Liver (tissue), 9 donors: Measurements from ENCODE around the gene MMRN1. TPM values are rescaled to one million over a fixed set of nuclear protein-coding genes. Genes with fewer than 3 reads are reported as not detected.

Experiments
- DNase-seq: peaks from one replicate; pipeline ENCODE4 v3.0.0-alpha.2; 2017; ENCODE audit warnings: low spot score
- H3K27ac ChIP-seq, 2 donors: one replicate each; pipeline ENCODE4 v1.7.0; 2013; ENCODE audit warnings: inconsistent platforms in 2 of 2, low read length in 2 of 2, control low read depth in 1 of 2, low read depth in 1 of 2, mild to moderate bottlenecking in 1 of 2
- H3K27me3 ChIP-seq, 4 donors: one replicate each; pipeline versions ENCODE4 v1.6.1 to v1.7.0; 2013; ENCODE audit warnings: low read length in 3 of 4, inconsistent platforms in 1 of 4, mild to moderate bottlenecking in 1 of 4, moderate library complexity in 1 of 4; ENCODE audit not compliant: control insufficient read depth in 4 of 4, insufficient read depth in 4 of 4
- H3K36me3 ChIP-seq, 4 donors: one replicate each; pipeline versions ENCODE4 v1.6.1 to v1.7.0; 2013; ENCODE audit warnings: low read length in 3 of 4, mild to moderate bottlenecking in 3 of 4, low read depth in 1 of 4, moderate library complexity in 1 of 4; ENCODE audit not compliant: control insufficient read depth in 4 of 4, insufficient read depth in 3 of 4
- H3K4me1 ChIP-seq, 4 donors: one replicate each; pipeline versions ENCODE4 v1.6.1 to v1.7.0; 2013; ENCODE audit warnings: low read length in 3 of 4, mild to moderate bottlenecking in 3 of 4, moderate library complexity in 1 of 4; ENCODE audit not compliant: control insufficient read depth in 4 of 4, insufficient read depth in 4 of 4
- H3K4me3 ChIP-seq, 3 donors: one replicate each; pipeline versions ENCODE4 v1.6.1 to v1.7.0; 2013; ENCODE audit warnings: low read length in 3 of 3, control low read depth in 1 of 3, low read depth in 1 of 3, mild to moderate bottlenecking in 1 of 3
- H3K9ac ChIP-seq, 2 donors: one replicate each; pipeline ENCODE4 v1.7.0; 2013; ENCODE audit warnings: low read length in 2 of 2, mild to moderate bottlenecking in 2 of 2, moderate library complexity in 2 of 2, control low read depth in 1 of 2, low read depth in 1 of 2
- H3K9me3 ChIP-seq, 4 donors: one replicate each; pipeline versions ENCODE4 v1.6.1 to v1.7.0; 2013; ENCODE audit warnings: low read length in 3 of 4; ENCODE audit not compliant: control insufficient read depth in 4 of 4
- ATF3 ChIP-seq: IDR thresholded peaks from 2 replicates; pipeline ENCODE4 v1.6.1; 2016; ENCODE audit warnings: antibody characterized with exemption
- EGR1 ChIP-seq, 2 donors: IDR thresholded peaks; 2 replicates each; pipeline ENCODE4 v1.6.1; 2016 to 2018; ENCODE audit warnings: antibody characterized with exemption in 2 of 2, low read depth in 2 of 2
- FOXA1 ChIP-seq: IDR thresholded peaks from 2 replicates; pipeline ENCODE4 v1.6.1; 2016; ENCODE audit warnings: antibody characterized with exemption
- FOXA2 ChIP-seq: IDR thresholded peaks from 2 replicates; pipeline ENCODE4 v1.6.1; 2016; ENCODE audit warnings: antibody characterized with exemption
- GABPA ChIP-seq, 2 donors: IDR thresholded peaks in 1 of 2; conservative IDR thresholded peaks in 1 of 2; 2 replicates each; pipeline ENCODE4 v1.6.1; 2016; ENCODE audit warnings: antibody characterized with exemption in 2 of 2, mild to moderate bottlenecking in 1 of 2, moderate library complexity in 1 of 2
- HNF4A ChIP-seq, 2 donors: conservative IDR thresholded peaks; 2 replicates each; pipeline ENCODE4 v1.6.1; 2016; ENCODE audit warnings: antibody characterized with exemption in 2 of 2, mild to moderate bottlenecking in 2 of 2
- HNF4G ChIP-seq: IDR thresholded peaks from 2 replicates; pipeline ENCODE4 v1.6.1; 2016; ENCODE audit warnings: antibody characterized with exemption
- JUND ChIP-seq, 2 donors: IDR thresholded peaks; 2 replicates each; pipeline ENCODE4 v1.6.1; 2016; ENCODE audit warnings: antibody characterized with exemption in 2 of 2
- MAX ChIP-seq: IDR thresholded peaks from 2 replicates; pipeline ENCODE4 v1.6.1; 2016; ENCODE audit warnings: antibody characterized with exemption
- NR2F2 ChIP-seq: IDR thresholded peaks from 2 replicates; pipeline ENCODE4 v1.6.1; 2016; ENCODE audit warnings: antibody characterized with exemption
- RAD21 ChIP-seq, 2 donors: IDR thresholded peaks; 2 replicates each; pipeline ENCODE4 v1.6.1; 2016; ENCODE audit warnings: antibody characterized with exemption in 2 of 2, mild to moderate bottlenecking in 2 of 2
- RXRA ChIP-seq, 2 donors: IDR thresholded peaks; 2 replicates each; pipeline ENCODE4 v1.6.1; 2017 to 2018; ENCODE audit warnings: antibody characterized with exemption in 2 of 2, mild to moderate bottlenecking in 1 of 2
- SP1 ChIP-seq: IDR thresholded peaks from 2 replicates; pipeline ENCODE4 v1.6.1; 2018; ENCODE audit warnings: antibody characterized with exemption, mild to moderate bottlenecking
- TAF1 ChIP-seq: conservative IDR thresholded peaks from 2 replicates; pipeline ENCODE4 v1.6.1; 2016; ENCODE audit warnings: antibody characterized with exemption, mild to moderate bottlenecking
- YY1 ChIP-seq: IDR thresholded peaks from 2 replicates; pipeline ENCODE4 v1.6.1; 2016; ENCODE audit warnings: antibody characterized with exemption, mild to moderate bottlenecking
- WGBS: extraction: QIAGEN DNeasy Blood & Tissue Kit; methylation state at CpG from one replicate; pipeline ENCODE4 v1.1.7; 2013; 5-methylcytosine and 5-hydroxymethylcytosine counted together
- polyA plus RNA-seq, 2 donors: library from polyadenylated mRNA; stranded (reverse) in 1 of 2; unstranded in 1 of 2; fragments of 200-250 nt in 1 of 2; fragments of >200 nt in 1 of 2; fragmentation: Nextera tagmentation in 1 of 2; extraction: Ambion mirVana in 1 of 2; gene quantifications; one replicate each; pipeline versions ENCODE4 v1.2.1 to v1.2.3, GENCODE V29; 2013 to 2015
- total RNA-seq, 2 donors: library from RNA; depleted of rRNA; stranded (reverse); fragments of >200 nt; gene quantifications; one replicate each; pipeline ENCODE4 v1.2.3, GENCODE V29; 2014
- TF ChIP-seq, protein P1 (sequence below): IDR thresholded peaks from 2 replicates; pipeline ENCODE4 v1.6.1; 2016; ENCODE audit warnings: antibody characterized with exemption
- TF ChIP-seq, protein P2 (sequence below): fragments of 150-350 bp; IDR thresholded peaks from 2 replicates; pipeline ENCODE4 v1.5.1; 2017; ENCODE audit warnings: improper control_type of control experiment, low read depth, low read length; ENCODE audit not compliant: missing input control
- donor health status: healthy.
- donor health status: healthy.
- donor health status: healthy.
- donor health status: healthy.
- donor health status: healthy.

MMRN1 gene
- total and polyA plus RNA-seq, 4 donors, result 4.4 to 15.6 (median 10.2) TPM

DNA sequence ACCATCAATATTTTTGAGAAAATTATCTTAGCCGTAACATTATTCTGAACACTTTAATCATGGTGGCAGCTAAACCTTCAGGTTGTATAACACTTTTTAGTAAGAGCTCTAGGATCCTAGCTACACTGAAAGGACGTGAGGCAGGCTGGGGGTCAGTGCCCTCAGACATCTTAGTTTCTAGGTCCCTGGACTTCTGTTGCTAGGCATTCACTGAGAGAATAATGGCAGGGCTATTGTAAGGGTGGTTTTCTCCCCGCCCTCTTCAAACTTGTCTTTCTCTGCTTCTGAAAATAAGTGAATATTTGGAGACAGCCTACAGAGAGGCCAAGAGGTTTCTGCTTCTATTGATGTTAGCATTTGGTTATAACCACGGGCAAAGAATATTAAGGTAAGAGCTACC is 15.4 kb upstream of the MMRN1 start (continued):
- TF ChIP-seq, protein P1, sequence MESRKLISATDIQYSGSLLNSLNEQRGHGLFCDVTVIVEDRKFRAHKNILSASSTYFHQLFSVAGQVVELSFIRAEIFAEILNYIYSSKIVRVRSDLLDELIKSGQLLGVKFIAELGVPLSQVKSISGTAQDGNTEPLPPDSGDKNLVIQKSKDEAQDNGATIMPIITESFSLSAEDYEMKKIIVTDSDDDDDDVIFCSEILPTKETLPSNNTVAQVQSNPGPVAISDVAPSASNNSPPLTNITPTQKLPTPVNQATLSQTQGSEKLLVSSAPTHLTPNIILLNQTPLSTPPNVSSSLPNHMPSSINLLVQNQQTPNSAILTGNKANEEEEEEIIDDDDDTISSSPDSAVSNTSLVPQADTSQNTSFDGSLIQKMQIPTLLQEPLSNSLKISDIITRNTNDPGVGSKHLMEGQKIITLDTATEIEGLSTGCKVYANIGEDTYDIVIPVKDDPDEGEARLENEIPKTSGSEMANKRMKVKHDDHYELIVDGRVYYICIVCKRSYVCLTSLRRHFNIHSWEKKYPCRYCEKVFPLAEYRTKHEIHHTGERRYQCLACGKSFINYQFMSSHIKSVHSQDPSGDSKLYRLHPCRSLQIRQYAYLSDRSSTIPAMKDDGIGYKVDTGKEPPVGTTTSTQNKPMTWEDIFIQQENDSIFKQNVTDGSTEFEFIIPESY, result no peak
- TF ChIP-seq JUND (IDR thresholded peaks at IDR 0.05) (no peak), RXRA (IDR thresholded peaks at IDR 0.05) (no peak), EGR1 (IDR thresholded peaks at IDR 0.05; ENCODE audit: low read depth in 2 of 2) (no peak), MAX (no peak)

GRCh38 chr4:89889289-89889688 is 5.4 kb upstream of the MMRN1 start:
- Histone ChIP-seq H3K9me3 (no peaks in the 10 kb centered on the region), H3K9ac (no peak overlapping the region), H3K36me3 (no peaks in the 10 kb centered on the region), H3K27me3 (peaks cover 0 to 4% (median 0%) of the 10 kb centered on the region in 4 donors), H3K4me1 (no peaks in the 10 kb centered on the region), H3K27ac (no peak overlapping the region), H3K4me3 (no peak overlapping the region)
- peak; percentile 68 for TF ChIP-seq NR2F2
- no peak for TF ChIP-seq HNF4A (conservative IDR thresholded peaks at IDR 0.05)
- 60% methylated on average over 9 of the region's 9 CpGs for WGBS
- DNase-seq, result peak; percentile 72

DNA sequence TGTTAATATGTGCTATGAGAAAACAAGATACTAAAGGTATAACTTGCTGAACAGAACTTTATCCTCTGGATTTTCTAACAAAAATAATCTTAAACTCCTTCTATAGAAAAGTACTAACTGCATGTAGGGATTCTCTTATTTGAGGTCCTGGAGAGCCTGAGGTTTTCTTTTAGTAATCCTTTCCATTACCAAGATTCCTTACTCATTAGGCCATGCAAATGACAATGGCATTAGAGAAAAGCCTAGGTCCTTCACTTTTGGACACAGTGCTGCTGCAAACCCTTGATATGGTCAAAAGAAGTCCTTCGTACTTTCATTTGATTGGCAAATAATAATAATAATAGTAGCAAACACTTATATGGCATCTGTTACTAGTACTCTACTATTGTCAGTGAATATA is 3.2 kb downstream of the MMRN1 start:
- no peak for TF ChIP-seq GABPA (IDR thresholded peaks at IDR 0.05 in 1 of 2, conservative IDR thresholded peaks at IDR 0.05 in 1 of 2)
- no peak overlapping the region for H3K9ac ChIP-seq

GRCh38 chr4:89898304-89898716 is 3.7 kb downstream of the MMRN1 start:
- H3K4me3 ChIP-seq, result no peak overlapping the region
- no peak for DNase-seq
- WGBS, result 32% methylated on average over 5 of the region's 5 CpGs
- TF ChIP-seq SP1, result no peak
- no peak for TF ChIP-seq HNF4G
- TF ChIP-seq HNF4A (conservative IDR thresholded peaks at IDR 0.05), result no peak
- TF ChIP-seq EGR1 (IDR thresholded peaks at IDR 0.05; ENCODE audit: low read depth in 2 of 2), result no peak
- TF ChIP-seq JUND (IDR thresholded peaks at IDR 0.05), result no peak
- TF ChIP-seq FOXA2, result no peak
- no peak for TF ChIP-seq RXRA (IDR thresholded peaks at IDR 0.05)
- TF ChIP-seq, protein P2, sequence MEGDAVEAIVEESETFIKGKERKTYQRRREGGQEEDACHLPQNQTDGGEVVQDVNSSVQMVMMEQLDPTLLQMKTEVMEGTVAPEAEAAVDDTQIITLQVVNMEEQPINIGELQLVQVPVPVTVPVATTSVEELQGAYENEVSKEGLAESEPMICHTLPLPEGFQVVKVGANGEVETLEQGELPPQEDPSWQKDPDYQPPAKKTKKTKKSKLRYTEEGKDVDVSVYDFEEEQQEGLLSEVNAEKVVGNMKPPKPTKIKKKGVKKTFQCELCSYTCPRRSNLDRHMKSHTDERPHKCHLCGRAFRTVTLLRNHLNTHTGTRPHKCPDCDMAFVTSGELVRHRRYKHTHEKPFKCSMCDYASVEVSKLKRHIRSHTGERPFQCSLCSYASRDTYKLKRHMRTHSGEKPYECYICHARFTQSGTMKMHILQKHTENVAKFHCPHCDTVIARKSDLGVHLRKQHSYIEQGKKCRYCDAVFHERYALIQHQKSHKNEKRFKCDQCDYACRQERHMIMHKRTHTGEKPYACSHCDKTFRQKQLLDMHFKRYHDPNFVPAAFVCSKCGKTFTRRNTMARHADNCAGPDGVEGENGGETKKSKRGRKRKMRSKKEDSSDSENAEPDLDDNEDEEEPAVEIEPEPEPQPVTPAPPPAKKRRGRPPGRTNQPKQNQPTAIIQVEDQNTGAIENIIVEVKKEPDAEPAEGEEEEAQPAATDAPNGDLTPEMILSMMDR, result no peak
- TF ChIP-seq TAF1, result no peak
- TF ChIP-seq FOXA1, result no peak
- no peak for TF ChIP-seq RAD21 (IDR thresholded peaks at IDR 0.05)
- TF ChIP-seq NR2F2, result no peak
- TF ChIP-seq, protein P1, result no peak
- TF ChIP-seq GABPA (IDR thresholded peaks at IDR 0.05 in 1 of 2, conservative IDR thresholded peaks at IDR 0.05 in 1 of 2), result no peak
- no peak for TF ChIP-seq YY1
- no peak for TF ChIP-seq MAX
- TF ChIP-seq ATF3, result no peak

More for the DNA sequence above, 3.2 kb downstream of the MMRN1 start:
- Histone ChIP-seq H3K36me3 (no peaks in the 10 kb centered on the region), H3K4me3 (no peak overlapping the region), H3K4me1 (no peaks in the 10 kb centered on the region), H3K27ac (no peak overlapping the region), H3K27me3 (peaks cover 0 to 4% (median 0%) of the 10 kb centered on the region in 4 donors), H3K9me3 (no peaks in the 10 kb centered on the region)
- DNase-seq, result no peak
- WGBS, result 66% methylated on average over 1 of the region's 1 CpG

More at GRCh38 chr4:89898304-89898716, 3.7 kb downstream of the MMRN1 start:
- Histone ChIP-seq H3K36me3 (no peaks in the 10 kb centered on the region), H3K9me3 (no peaks in the 10 kb centered on the region), H3K27me3 (peaks cover 0 to 4% (median 0%) of the 10 kb centered on the region in 4 donors), H3K9ac (no peak overlapping the region), H3K4me1 (no peaks in the 10 kb centered on the region), H3K27ac (no peak overlapping the region)
